COLO668 (cell line): Measurements from ENCODE around the gene TP53BP2.
"Not testable (repeated sequence)": the region's sequence is repeated elsewhere in the genome, so short reads cannot be mapped to it uniquely, and the experiment has no call there.

Experiments
- DNase-seq: peaks from one replicate; lab custom pipeline; 2025; ENCODE audit not compliant: unreplicated experiment; lab: John Stamatoyannopoulos, UW

The TP53BP2 gene, protein sequence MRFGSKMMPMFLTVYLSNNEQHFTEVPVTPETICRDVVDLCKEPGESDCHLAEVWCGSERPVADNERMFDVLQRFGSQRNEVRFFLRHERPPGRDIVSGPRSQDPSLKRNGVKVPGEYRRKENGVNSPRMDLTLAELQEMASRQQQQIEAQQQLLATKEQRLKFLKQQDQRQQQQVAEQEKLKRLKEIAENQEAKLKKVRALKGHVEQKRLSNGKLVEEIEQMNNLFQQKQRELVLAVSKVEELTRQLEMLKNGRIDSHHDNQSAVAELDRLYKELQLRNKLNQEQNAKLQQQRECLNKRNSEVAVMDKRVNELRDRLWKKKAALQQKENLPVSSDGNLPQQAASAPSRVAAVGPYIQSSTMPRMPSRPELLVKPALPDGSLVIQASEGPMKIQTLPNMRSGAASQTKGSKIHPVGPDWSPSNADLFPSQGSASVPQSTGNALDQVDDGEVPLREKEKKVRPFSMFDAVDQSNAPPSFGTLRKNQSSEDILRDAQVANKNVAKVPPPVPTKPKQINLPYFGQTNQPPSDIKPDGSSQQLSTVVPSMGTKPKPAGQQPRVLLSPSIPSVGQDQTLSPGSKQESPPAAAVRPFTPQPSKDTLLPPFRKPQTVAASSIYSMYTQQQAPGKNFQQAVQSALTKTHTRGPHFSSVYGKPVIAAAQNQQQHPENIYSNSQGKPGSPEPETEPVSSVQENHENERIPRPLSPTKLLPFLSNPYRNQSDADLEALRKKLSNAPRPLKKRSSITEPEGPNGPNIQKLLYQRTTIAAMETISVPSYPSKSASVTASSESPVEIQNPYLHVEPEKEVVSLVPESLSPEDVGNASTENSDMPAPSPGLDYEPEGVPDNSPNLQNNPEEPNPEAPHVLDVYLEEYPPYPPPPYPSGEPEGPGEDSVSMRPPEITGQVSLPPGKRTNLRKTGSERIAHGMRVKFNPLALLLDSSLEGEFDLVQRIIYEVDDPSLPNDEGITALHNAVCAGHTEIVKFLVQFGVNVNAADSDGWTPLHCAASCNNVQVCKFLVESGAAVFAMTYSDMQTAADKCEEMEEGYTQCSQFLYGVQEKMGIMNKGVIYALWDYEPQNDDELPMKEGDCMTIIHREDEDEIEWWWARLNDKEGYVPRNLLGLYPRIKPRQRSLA

GRCh38 chr1:223845810-223846682, at the start of gene TP53BP2:
Gene TP53BP2 (minus strand): TSS chr1:223845947. CDS start chr1:223845680, 267 bp downstream.
- peak; percentile 96 for DNase-seq

DNA sequence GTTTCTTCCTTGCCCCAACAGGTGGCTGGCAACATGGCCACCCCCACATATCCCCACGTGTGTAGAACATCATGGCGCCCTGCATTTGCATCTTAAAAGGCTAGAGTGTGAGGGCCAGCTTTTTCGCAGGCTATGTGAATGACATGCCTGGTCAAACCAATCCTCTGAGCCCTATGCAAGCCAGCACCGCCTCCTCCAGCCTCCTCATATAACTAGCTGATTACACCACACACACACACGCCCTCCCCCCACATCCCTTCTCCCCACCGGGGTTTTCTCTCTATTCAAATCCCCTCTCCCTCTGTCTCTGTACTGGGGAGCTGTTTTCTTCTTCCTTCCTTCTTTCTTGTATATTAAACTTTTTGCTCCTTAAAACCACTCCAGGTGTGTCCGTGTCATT, 44.7 kb upstream of the TP53BP2 start:
- not testable (repeated sequence) for DNase-seq

GRCh38 chr1:223889319-223889718, 43.6 kb upstream of the TP53BP2 start:
- DNase-seq, result not testable (repeated sequence)

DNA sequence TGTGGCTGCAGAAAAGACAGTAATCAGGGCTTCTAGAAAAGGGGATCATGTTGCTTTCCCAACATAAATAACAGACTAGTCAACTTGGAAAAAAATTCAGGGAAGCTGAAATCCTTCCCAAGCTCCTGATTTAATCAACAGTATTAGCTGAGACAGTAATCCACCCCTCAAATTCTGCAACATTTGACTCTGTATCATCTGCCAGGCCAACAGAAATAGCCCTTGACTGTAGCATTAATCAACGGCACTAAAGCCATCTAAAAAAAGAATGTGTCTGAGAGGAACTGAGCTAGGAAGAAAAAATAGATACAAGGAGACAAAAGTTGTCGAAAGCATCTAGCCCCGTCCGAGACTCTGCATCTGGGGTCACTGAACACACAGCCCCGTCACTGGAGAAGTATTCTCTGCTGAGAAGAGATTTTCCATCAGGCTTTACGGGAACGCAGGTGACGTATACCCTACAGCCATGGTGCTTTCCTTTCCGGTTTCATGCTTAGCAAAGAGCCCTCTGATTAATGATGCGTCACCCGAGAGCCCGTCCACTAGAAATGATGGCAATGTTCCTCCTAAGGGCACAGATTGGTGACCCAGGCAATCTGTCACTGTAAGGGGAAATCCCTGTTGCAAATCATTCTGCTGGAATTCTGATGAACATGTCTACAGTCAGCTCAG, 42.1 kb upstream of the TP53BP2 start:
- peak; percentile 76 for DNase-seq

- peak; percentile 70 for DNase-seq
These were observed 40.8 kb upstream of the TP53BP2 start for GRCh38 chr1:223886516-223886921.

GRCh38 chr1:223885614-223886013, 39.9 kb upstream of the TP53BP2 start:
- no peak for DNase-seq

DNA sequence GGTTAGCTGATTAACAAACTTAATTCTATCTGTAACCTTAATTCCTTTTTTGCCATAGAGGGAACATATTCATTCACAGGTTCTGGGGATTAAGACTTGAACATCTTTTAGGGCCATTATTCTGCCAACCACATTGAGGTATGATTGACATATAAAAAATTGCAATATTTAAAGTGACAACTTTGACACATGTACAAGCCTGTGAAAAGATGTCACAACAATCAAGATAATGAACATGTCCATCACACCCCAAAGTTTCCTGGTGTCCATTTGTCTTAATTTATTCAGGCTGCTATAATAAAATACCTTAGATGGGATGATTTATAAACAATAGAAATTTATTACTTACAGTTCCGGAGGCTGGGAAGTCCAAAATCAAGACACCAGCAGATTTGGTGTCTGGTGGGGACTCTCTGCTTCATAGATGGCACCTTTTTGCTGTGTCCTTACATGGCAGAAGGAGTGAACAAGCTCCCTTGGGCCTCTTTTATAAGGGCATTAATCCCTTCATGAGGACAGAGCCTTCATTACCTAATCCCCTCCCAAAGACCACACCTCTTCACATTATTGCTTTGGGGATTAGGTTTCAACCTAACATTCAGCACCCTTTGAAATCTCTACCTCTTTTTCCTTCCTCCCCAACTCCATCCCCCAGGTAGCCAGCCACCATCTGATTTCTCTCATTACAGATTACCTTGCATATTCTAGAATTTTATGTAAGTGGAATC, 33.0 kb upstream of the TP53BP2 start:
- no peak for DNase-seq

- no peak for DNase-seq
These were observed 32.1 kb upstream of the TP53BP2 start for GRCh38 chr1:223877804-223878203.

DNA sequence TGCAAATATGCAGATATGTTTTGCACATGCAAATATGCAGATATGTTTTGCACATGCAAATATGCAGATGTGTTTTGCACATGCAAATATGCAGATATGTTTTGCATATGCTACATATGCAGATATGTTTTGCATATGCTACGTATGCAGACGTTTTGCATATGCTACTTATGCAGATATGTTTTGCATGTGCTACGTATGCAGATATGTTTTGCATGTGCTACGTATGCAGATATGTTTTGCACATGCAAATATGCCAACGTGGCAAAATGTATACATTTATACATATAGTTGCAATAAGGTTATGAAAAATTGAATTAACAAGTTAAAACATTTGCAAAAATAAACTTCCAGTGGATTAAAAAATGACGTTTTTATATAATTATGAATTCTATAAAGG, 30.8 kb upstream of the TP53BP2 start:
- no peak for DNase-seq

DNA sequence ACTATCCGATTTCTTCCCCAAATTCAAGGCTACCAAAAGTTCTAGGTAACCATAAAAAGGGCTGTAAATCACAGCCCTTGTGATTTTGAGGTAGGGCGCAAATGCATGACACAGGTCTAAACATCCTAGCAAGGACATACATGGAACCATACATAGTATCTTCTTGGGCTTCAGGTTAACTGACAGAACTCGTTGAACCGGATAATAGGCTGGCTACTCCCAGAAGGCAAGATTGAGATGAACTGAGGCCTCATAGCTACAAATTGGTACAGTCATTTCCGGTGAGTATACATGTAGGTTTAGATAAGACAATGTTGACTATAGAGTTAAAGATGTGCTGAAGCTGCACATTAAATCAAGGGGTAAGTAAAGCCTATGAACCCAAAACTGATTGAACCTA, 27.3 kb upstream of the TP53BP2 start:
- DNase-seq, result no peak

GRCh38 chr1:223872308-223872901, 26.7 kb upstream of the TP53BP2 start:
- no peak for DNase-seq

- DNase-seq, result no peak
These were observed 25.1 kb upstream of the TP53BP2 start for GRCh38 chr1:223870617-223871574.

- not testable (repeated sequence) for DNase-seq
These were observed 19.0 kb upstream of the TP53BP2 start for GRCh38 chr1:223864599-223865368.

DNA sequence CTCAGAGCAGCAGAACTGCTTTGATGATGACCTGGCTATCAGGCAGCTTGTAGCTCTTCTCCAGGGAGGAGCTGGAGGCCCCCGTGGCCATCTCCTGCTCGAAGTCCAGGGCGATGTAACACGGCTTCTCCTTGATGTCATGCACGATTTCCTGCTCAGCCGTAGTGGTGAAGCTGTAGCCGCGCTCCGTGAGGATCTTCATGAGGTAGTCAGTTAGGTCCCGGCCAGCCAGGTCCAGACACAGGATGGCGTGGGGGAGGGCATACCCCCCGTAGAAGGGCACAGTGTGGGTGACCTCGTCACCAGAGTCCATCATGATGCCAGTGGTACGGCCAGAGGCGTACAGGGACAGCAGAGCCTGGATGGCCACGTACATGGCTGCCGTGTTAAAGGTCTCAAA, 18.3 kb upstream of the TP53BP2 start:
- no peak for DNase-seq

DNA sequence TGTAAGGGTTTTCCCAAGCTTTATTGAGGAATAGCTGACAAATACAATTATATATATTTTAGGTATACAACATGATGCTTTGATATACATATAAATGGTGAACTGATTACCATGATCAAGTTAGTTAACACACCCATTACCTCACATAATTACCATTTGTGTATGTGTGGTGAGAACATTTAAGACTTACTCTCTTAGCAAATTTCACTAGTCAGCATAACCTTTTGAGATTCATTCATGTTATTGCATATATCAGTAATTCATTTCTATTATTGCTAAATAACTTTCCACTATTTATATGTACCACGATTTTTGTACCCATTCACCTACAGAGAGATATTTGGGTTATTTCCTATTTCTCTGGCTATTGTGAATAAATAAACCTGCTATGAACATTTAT, 16.2 kb upstream of the TP53BP2 start:
- no peak for DNase-seq

- no peak for DNase-seq
These were observed 14.4 kb upstream of the TP53BP2 start for GRCh38 chr1:223860051-223860622.

- no peak for DNase-seq
These were observed 13.3 kb upstream of the TP53BP2 start for GRCh38 chr1:223859058-223859457.
